ENCODE measurements around the gene OLR1. TPM values are rescaled to one million over a fixed set of nuclear protein-coding genes. Genes with fewer than 3 reads are reported as not detected.

The OLR1 gene
- total and polyA plus RNA-seq, 8 donors, result 0.28 to 34.3 (median 0.81) TPM

DNA sequence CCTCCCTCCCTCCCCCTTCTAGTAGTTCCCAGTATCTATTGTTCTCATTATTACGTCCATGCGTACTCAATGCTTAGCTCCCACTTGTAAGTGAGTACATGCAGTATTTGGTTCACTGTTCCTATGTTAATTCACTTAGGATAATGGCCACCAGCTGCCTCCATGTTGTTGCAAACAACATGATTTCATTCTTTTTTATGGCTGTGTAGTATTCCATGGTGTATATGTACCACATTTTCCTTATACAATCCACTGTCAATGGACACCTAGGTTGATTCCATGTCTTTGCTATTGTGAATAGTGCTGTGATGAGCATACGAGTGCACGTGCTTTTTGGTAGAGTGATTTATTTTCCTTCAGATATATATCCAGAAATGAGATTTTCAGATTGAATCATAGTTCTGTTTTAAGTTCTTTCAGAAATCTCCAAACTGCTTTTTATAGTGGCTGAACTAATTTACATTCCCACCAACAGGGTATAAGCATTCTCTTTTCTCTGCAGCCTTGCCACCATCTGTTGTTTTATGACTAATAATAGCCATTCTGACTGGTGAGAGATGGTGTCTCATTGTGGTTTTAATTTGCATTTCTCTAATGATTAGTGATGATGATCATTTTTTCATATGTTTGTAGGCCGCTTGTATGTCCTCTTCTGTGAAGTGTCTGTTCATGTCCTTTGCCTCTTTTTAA is 24.1 kb downstream of the OLR1 start:
- H3K36me3 ChIP-seq, result no peaks in the 10 kb centered on the region
- H3K9me3 ChIP-seq, result no peaks in the 10 kb centered on the region
- 86 to 87% methylated on average over 5 of the region's 5 CpGs for WGBS, 2 donors
- DNase-seq, result no peak
- H3K4me1 ChIP-seq, result no peaks in the 10 kb centered on the region
- no peak for FAIRE-seq
- no peaks in the 10 kb centered on the region for H3K27me3 ChIP-seq
- no peak overlapping the region for H3K27ac ChIP-seq
- no peak for ATAC-seq
- TF ChIP-seq, protein P1, sequence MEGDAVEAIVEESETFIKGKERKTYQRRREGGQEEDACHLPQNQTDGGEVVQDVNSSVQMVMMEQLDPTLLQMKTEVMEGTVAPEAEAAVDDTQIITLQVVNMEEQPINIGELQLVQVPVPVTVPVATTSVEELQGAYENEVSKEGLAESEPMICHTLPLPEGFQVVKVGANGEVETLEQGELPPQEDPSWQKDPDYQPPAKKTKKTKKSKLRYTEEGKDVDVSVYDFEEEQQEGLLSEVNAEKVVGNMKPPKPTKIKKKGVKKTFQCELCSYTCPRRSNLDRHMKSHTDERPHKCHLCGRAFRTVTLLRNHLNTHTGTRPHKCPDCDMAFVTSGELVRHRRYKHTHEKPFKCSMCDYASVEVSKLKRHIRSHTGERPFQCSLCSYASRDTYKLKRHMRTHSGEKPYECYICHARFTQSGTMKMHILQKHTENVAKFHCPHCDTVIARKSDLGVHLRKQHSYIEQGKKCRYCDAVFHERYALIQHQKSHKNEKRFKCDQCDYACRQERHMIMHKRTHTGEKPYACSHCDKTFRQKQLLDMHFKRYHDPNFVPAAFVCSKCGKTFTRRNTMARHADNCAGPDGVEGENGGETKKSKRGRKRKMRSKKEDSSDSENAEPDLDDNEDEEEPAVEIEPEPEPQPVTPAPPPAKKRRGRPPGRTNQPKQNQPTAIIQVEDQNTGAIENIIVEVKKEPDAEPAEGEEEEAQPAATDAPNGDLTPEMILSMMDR (IDR thresholded peaks at IDR 0.05), result no peak
- H3K4me3 ChIP-seq, result no peak overlapping the region
- intact Hi-C loops (cut with DNase I), result no loop called here

DNA sequence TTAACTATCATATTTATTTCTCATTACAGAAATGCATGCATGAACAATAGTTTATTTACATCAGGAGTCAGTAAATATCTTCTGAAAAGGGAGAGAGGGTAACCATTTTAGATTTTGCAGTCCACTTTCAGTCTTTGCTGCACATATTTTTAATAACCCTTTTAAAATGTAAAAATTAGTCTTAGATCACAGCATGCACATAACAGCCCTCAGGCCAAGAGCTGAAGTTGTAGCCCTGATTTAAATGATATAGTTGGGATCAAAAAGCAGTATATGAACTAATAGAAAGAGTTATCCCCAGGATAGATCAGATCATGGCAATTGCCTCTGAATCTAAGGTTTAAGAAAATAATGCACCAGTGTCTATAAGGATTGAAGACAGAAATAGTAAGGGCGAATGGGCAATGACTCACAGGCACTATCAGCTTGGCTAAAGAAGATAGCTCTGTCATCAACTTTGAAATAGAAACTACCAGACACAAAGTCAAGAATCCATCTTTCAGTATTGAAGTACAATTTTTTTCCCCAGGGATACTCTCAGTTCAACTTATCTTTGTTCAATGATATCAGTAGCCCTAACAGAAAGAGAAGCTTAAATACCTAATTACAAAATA is 28.8 kb downstream of the OLR1 start:
- no peak overlapping the region for H3K4me3 ChIP-seq
- no peak overlapping the region for H3K27ac ChIP-seq
- TF ChIP-seq, protein P1 (IDR thresholded peaks at IDR 0.05), result no peak
- H3K27me3 ChIP-seq, result no peaks in the 10 kb centered on the region
- FAIRE-seq, result no peak
- H3K9me3 ChIP-seq, result no peaks in the 10 kb centered on the region
- ATAC-seq, result no peak
- no peak for DNase-seq
- no peaks in the 10 kb centered on the region for H3K36me3 ChIP-seq
- 0% methylated on average over 1 of the region's 1 CpG for WGBS, 2 donors
- intact Hi-C loops (cut with DNase I), result no loop called here
- H3K4me1 ChIP-seq, result no peaks in the 10 kb centered on the region

DNA sequence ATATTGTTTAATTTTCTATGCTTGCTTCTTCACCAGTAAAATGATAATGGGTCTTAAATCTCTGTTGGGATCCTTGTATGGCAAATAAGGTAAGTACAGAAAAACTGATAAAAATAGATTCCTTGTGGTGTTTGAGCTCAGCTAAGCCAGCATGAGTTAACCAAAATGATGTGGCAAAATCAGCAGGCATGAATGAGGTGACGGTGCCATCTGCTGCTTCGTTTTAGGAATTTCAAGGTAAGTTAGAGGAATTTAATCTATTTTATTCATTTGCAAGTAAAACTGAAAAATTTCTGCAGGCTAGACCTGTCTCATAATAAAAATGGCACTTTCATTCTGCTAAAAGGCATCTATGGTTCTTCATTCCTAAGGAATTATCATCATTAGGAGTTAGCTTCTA is 31.9 kb downstream of the OLR1 start:
- intact Hi-C loops (cut with DNase I), result no loop called here
- DNase-seq (no peak), ATAC-seq (peak in 3 of 4 donors; percentile 52 to 76 (median 58)), FAIRE-seq (peak; percentile 20)
- WGBS, 2 donors, result 14 to 15% methylated on average over 2 of the region's 2 CpGs
- H3K27ac ChIP-seq, result no peak overlapping the region
- TF ChIP-seq, protein P1 (IDR thresholded peaks at IDR 0.05), result peak in 1 of 4 donors; percentile 11
- no peaks in the 10 kb centered on the region for H3K27me3 ChIP-seq
- no peaks in the 10 kb centered on the region for H3K9me3 ChIP-seq
- no peaks in the 10 kb centered on the region for H3K36me3 ChIP-seq
- H3K4me3 ChIP-seq, result no peak overlapping the region
- no peaks in the 10 kb centered on the region for H3K4me1 ChIP-seq

DNA sequence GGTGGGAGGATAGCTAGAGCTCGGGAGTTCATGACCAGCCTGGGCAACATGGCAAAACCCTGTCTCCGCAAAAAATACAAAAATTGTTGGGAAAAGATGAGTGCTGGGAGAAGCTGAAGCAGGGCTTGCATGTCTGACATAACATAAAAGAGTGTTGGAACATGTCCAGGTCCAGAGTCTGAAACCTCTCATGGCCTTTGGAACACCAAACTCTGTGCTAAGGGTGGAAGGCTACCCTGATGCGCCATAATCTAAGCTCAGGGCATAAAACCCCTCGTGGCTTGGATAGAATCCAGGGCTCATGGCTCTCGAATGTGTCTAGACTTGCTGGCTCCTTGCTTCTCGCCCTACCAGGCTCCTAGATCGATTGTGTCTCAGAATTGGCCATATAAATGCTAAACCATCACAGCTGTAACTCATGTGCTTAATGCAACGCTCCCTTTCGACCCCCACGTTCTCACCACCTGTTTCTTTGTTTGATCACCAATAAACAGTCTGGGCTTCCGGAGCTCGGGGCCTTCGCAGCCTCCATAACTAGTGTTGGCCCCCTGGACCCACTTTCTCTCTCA is 35.2 kb downstream of the OLR1 start:
- Histone ChIP-seq H3K4me1 (no peaks in the 10 kb centered on the region), H3K36me3 (no peaks in the 10 kb centered on the region), H3K4me3 (no peak overlapping the region), H3K9me3 (no peaks in the 10 kb centered on the region), H3K27me3 (no peaks in the 10 kb centered on the region), H3K27ac (no peak overlapping the region)
- ATAC-seq, result no peak
- no peak for DNase-seq
- intact Hi-C loops (cut with DNase I), result no loop called here
- TF ChIP-seq, protein P1 (IDR thresholded peaks at IDR 0.05), result no peak
- FAIRE-seq, result no peak
- WGBS, 2 donors, result 71 to 79% methylated on average over 13 of the region's 13 CpGs

DNA sequence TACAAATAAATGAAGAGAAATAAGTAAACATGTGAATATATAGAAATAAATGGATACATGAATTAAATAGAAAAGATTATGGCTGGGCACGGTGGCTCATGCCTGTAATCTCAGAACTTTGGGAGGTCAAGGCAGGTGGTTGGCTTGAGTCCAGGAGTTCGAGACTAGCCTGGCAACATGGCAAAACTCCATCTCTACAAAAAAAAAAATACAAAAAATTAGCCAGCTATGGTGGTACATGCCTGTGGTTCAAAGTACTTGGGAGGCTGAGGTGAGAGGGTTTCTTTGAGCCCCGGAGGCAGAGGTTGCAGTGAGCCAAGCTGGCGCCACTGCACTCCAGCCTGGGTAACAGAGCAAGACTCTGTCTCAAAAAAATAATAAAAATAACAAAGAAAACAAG is 36.8 kb downstream of the OLR1 start:
- H3K4me3 ChIP-seq, result no peak overlapping the region
- ATAC-seq (no peak), FAIRE-seq (no peak), DNase-seq (no peak)
- H3K36me3 ChIP-seq, result no peaks in the 10 kb centered on the region
- TF ChIP-seq, protein P1 (IDR thresholded peaks at IDR 0.05), result no peak
- H3K4me1 ChIP-seq, result no peaks in the 10 kb centered on the region
- WGBS, 2 donors, result 49 to 55% methylated on average over 4 of the region's 4 CpGs
- H3K9me3 ChIP-seq, result no peaks in the 10 kb centered on the region
- intact Hi-C loops (cut with DNase I), result no loop called here
- no peak overlapping the region for H3K27ac ChIP-seq
- H3K27me3 ChIP-seq, result no peaks in the 10 kb centered on the region

Measured in pancreas (tissue), 10 donors.